H9 (cell line): ENCODE results near the gene LARP7. TPM values are rescaled to one million over a fixed set of nuclear protein-coding genes. Genes with fewer than 3 reads are reported as not detected.

Experiments used
- DNase-seq: peaks from one replicate; pipeline ENCODE4 v3.0.0-alpha.2; 2017
- H2AFZ ChIP-seq: one replicate; pipeline ENCODE4 v1.6.1; 2013; ENCODE audit warnings: mild to moderate bottlenecking, low read length, control low read depth, moderate library complexity
- H2AK5ac ChIP-seq: 2 replicates; pipeline ENCODE4 v1.6.1; 2013; ENCODE audit warnings: low read length, control low read depth, mixed read lengths; ENCODE audit not compliant: insufficient read length
- H2BK120ac ChIP-seq: one replicate; pipeline ENCODE4 v1.6.1; 2013; ENCODE audit warnings: low read depth, mild to moderate bottlenecking, low read length, control low read depth, inconsistent platforms; ENCODE audit not compliant: poor library complexity, severe bottlenecking
- H2BK12ac ChIP-seq: 2 replicates; pipeline ENCODE4 v1.6.1; 2013; ENCODE audit warnings: low read length, control low read depth, mixed read lengths, low read depth; ENCODE audit not compliant: insufficient read length
- H2BK15ac ChIP-seq: 2 replicates; pipeline ENCODE4 v1.6.1; 2013; ENCODE audit warnings: low read depth, low read length, control low read depth
- H2BK20ac ChIP-seq: one replicate; pipeline ENCODE4 v1.6.1; 2013; ENCODE audit warnings: low read depth, mild to moderate bottlenecking, low read length, control low read depth, inconsistent platforms; ENCODE audit not compliant: poor library complexity, severe bottlenecking
- H2BK5ac ChIP-seq: 2 replicates; pipeline ENCODE4 v1.6.1; 2013; ENCODE audit warnings: low read length, control low read depth, mixed read lengths; ENCODE audit not compliant: insufficient read length
- H3K14ac ChIP-seq: 2 replicates; pipeline ENCODE4 v1.6.1; 2013; ENCODE audit warnings: low read length, control low read depth; ENCODE audit not compliant: insufficient read depth
- H3K18ac ChIP-seq: 2 replicates; pipeline ENCODE4 v1.6.1; 2013; ENCODE audit warnings: low read depth, mild to moderate bottlenecking, mixed read lengths, low read length, control low read depth; ENCODE audit not compliant: insufficient read length
- H3K23ac ChIP-seq: 2 replicates; pipeline ENCODE4 v1.6.1; 2013; ENCODE audit warnings: low read length, control low read depth, mixed read lengths, low read depth; ENCODE audit not compliant: insufficient read length
- H3K23me2 ChIP-seq: 2 replicates; pipeline ENCODE4 v1.6.1; 2013; ENCODE audit warnings: low read depth, mild to moderate bottlenecking, mixed read lengths, low read length, control low read depth; ENCODE audit not compliant: insufficient read length, poor library complexity, severe bottlenecking
- H3K27ac ChIP-seq: 2 replicates; pipeline ENCODE4 v1.5.1; 2013; ENCODE audit warnings: low read length, control low read depth, mixed read lengths, low read depth; ENCODE audit not compliant: insufficient read length
- H3K27me3 ChIP-seq: 2 replicates; pipeline ENCODE4 v1.6.1; 2013; ENCODE audit warnings: low read length, control low read depth, inconsistent platforms; ENCODE audit not compliant: insufficient read depth
- H3K4ac ChIP-seq: 2 replicates; pipeline ENCODE4 v1.6.1; 2013; ENCODE audit warnings: low read depth, mild to moderate bottlenecking, control low read depth, inconsistent platforms, low read length, moderate library complexity
- H3K4me1 ChIP-seq: 2 replicates; pipeline ENCODE4 v1.6.1; 2013; ENCODE audit warnings: low read length, control low read depth, inconsistent platforms; ENCODE audit not compliant: insufficient read depth
- H3K4me2 ChIP-seq: 2 replicates; pipeline ENCODE4 v1.6.1; 2013; ENCODE audit warnings: low read length, control low read depth, mixed read lengths; ENCODE audit not compliant: insufficient read length, insufficient read depth
- H3K56ac ChIP-seq: 2 replicates; pipeline ENCODE4 v1.6.1; 2013; ENCODE audit warnings: low read depth, mild to moderate bottlenecking, mixed read lengths, low read length, control low read depth; ENCODE audit not compliant: insufficient read length
- H3K79me1 ChIP-seq: 2 replicates; pipeline ENCODE4 v1.6.1; 2013; ENCODE audit warnings: low read depth, mild to moderate bottlenecking, moderate library complexity, low read length, control low read depth, inconsistent platforms; ENCODE audit not compliant: insufficient read depth, poor library complexity, severe bottlenecking
- H3K79me2 ChIP-seq: 2 replicates; pipeline ENCODE4 v1.6.1; 2013; ENCODE audit warnings: low read length, control low read depth, inconsistent platforms; ENCODE audit not compliant: insufficient read depth
- H3K9ac ChIP-seq: 2 replicates; pipeline ENCODE4 v1.6.1; 2013; ENCODE audit warnings: low read length, control low read depth, mixed read lengths; ENCODE audit not compliant: insufficient read length; ENCODE audit errors: extremely low read depth
- H3K9me3 ChIP-seq: one replicate; pipeline ENCODE4 v1.6.1; 2013; ENCODE audit warnings: low read depth, low read length, inconsistent platforms; ENCODE audit not compliant: control insufficient read depth
- H3T11ph ChIP-seq: one replicate; pipeline ENCODE4 v1.6.1; 2013; ENCODE audit warnings: mild to moderate bottlenecking, low read length, control low read depth, inconsistent platforms
- H4K20me1 ChIP-seq: one replicate; pipeline ENCODE4 v1.6.1; 2013; ENCODE audit not compliant: control insufficient read depth, insufficient read length, insufficient read depth
- H4K5ac ChIP-seq: 2 replicates; pipeline ENCODE4 v1.6.1; 2013; ENCODE audit warnings: low read depth, mild to moderate bottlenecking, mixed read lengths, low read length, control low read depth; ENCODE audit not compliant: insufficient read length
- H4K8ac ChIP-seq: replicated peaks from 2 replicates; pipeline ENCODE4 v1.6.1; 2013; ENCODE audit warnings: low read length, control low read depth, mixed read lengths, low read depth; ENCODE audit not compliant: insufficient read length
- H4K91ac ChIP-seq: 2 replicates; pipeline ENCODE4 v1.6.1; 2013; ENCODE audit warnings: low read depth, mild to moderate bottlenecking, moderate library complexity, mixed read lengths, low read length, control low read depth; ENCODE audit not compliant: insufficient read length
- H3K27ac Mint-ChIP-seq, 3 experiments: 2 replicates in 2 of 3; 3 replicates in 1 of 3; pipeline ENCODE4 v1.8.0; 2020 to 2021; ENCODE audit warnings: mixed read lengths in 3 of 3, mild to moderate bottlenecking in 1 of 3, moderate library complexity in 1 of 3
- H3K27me3 Mint-ChIP-seq: 2 replicates; pipeline ENCODE4 v1.8.0; 2021; ENCODE audit warnings: low read depth, mild to moderate bottlenecking, moderate library complexity, mixed read lengths
- H3K36me3 Mint-ChIP-seq, 3 experiments: 2 replicates in 2 of 3; 3 replicates in 1 of 3; pipeline ENCODE4 v1.8.0; 2020 to 2021; ENCODE audit warnings: low read depth in 3 of 3, mixed read lengths in 3 of 3; ENCODE audit not compliant: insufficient read depth in 1 of 3
- H3K4me1 Mint-ChIP-seq, 2 experiments: 2 replicates each; pipeline ENCODE4 v1.8.0; 2020; ENCODE audit warnings: mixed read lengths in 2 of 2
- H3K4me3 Mint-ChIP-seq, 2 experiments: 2 replicates in 1 of 2; 3 replicates in 1 of 2; pipeline ENCODE4 v1.8.0; 2020 to 2021; ENCODE audit warnings: mild to moderate bottlenecking in 2 of 2, mixed read lengths in 2 of 2, moderate library complexity in 1 of 2
- H3K9me3 Mint-ChIP-seq, 2 experiments: 2 replicates in 1 of 2; 3 replicates in 1 of 2; pipeline ENCODE4 v1.8.0; 2020; ENCODE audit warnings: mild to moderate bottlenecking in 2 of 2, mixed read lengths in 2 of 2, moderate library complexity in 1 of 2
- WGBS: extraction: QIAGEN DNeasy Blood & Tissue Kit; methylation state at CpG from one replicate; pipeline ENCODE4 v1.1.7; 2013; ENCODE audit warnings: missing lambda C conversion rate, low lambda C conversion rate, mixed read lengths; ENCODE audit not compliant: insufficient read length; ENCODE audit errors: extremely low coverage; 5-methylcytosine and 5-hydroxymethylcytosine counted together
- total RNA-seq: library from RNA; stranded (reverse); gene quantifications from 2 replicates; pipeline ENCODE4 v1.2.1, GENCODE V29; 2021
- TF ChIP-seq, protein P1 (sequence below): fragments of 200-600 bp; sonication (generic); conservative IDR thresholded peaks from 3 replicates; pipeline ENCODE4 v1.8.0; 2021; ENCODE audit warnings: antibody characterized with exemption, mild to moderate bottlenecking

LARP7 gene
- total RNA-seq, 1 experiment from 2014 or later = 37.0 TPM

DNA sequence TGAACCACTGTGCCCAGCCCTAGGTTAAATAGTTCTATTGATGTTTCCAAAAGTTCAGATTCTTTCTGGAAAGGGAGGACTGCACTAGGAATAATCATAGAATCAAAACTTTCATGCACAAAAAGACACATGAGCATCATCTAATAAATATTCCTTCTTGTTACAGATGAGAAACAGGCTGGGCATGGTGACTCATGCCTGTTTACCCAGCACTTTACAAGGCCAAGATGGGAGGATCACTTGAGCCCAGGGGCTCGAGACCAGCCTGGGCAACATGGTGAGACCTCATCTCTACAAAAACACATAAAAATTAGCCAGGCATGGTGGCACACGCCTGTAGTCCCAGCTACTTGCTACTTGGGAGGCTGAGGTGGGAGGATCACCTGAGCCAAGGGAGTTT lies 27.7 kb downstream of the LARP7 start:
- Histone ChIP-seq H3K56ac (no peak overlapping the region), H3K14ac (no peak overlapping the region), H3K23ac (no peak overlapping the region), H3K79me2 (no peaks in the 10 kb centered on the region), H4K91ac (no peak overlapping the region), H3K18ac (no peak overlapping the region), H4K20me1 (no peaks in the 10 kb centered on the region), H3T11ph (no peak overlapping the region), H3K9me3 (no peaks in the 10 kb centered on the region), H2AFZ (no peak overlapping the region), H4K8ac (no peak overlapping the region), H3K79me1 (no peaks in the 10 kb centered on the region), H2BK15ac (no peak overlapping the region), H3K27me3 (no peaks in the 10 kb centered on the region), H3K4me1 (no peaks in the 10 kb centered on the region; the same call in 1 of the 2 replicates), H3K4ac (no peak overlapping the region), H2BK12ac (no peak overlapping the region), H2BK20ac (no peak overlapping the region), H3K9ac (no peak overlapping the region), H3K23me2 (no peaks in the 10 kb centered on the region), H3K4me2 (no peak overlapping the region), H4K5ac (no peak overlapping the region), H2AK5ac (no peak overlapping the region), H2BK120ac (no peak overlapping the region), H3K27ac (no peak overlapping the region), H2BK5ac (no peak overlapping the region)
- no CpG with 5 or more reads among the region's 2 CpGs for WGBS
- TF ChIP-seq, protein P1, sequence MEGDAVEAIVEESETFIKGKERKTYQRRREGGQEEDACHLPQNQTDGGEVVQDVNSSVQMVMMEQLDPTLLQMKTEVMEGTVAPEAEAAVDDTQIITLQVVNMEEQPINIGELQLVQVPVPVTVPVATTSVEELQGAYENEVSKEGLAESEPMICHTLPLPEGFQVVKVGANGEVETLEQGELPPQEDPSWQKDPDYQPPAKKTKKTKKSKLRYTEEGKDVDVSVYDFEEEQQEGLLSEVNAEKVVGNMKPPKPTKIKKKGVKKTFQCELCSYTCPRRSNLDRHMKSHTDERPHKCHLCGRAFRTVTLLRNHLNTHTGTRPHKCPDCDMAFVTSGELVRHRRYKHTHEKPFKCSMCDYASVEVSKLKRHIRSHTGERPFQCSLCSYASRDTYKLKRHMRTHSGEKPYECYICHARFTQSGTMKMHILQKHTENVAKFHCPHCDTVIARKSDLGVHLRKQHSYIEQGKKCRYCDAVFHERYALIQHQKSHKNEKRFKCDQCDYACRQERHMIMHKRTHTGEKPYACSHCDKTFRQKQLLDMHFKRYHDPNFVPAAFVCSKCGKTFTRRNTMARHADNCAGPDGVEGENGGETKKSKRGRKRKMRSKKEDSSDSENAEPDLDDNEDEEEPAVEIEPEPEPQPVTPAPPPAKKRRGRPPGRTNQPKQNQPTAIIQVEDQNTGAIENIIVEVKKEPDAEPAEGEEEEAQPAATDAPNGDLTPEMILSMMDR = no peak
- Mint-ChIP-seq H3K27me3 (no peaks in the 10 kb centered on the region), H3K4me3 (no peak overlapping the region), H3K4me1 (peaks cover 9 to 14% of the 10 kb centered on the region in 2 experiments), H3K27ac (peak overlapping the region in 1 of 3 experiments; percentile 88; a peak in 2 of 7 replicates), H3K9me3 (no peaks in the 10 kb centered on the region), H3K36me3 (no peaks in the 10 kb centered on the region; a peak in 1 of 7 replicates)
- no peak for DNase-seq
